ENCODE results near the gene PRDX2.

The PRDX2 gene

GRCh38 chr19:12792051-12792852, 9.3 kb downstream of the PRDX2 start:
- no peak for DNase-seq

GRCh38 chr19:12791345-12792050, 10.1 kb downstream of the PRDX2 start, which contains the start of gene JUNB:
JUNB (plus strand) TSS chr19:12791486; CDS start chr19:12791772, 286 bp downstream.
- DNase-seq, result peak; percentile 54

GRCh38 chr19:12790628-12791344, 10.8 kb downstream of the PRDX2 start:
- DNase-seq, result no peak

- peak; percentile 86 for DNase-seq
These were observed 11.5 kb downstream of the PRDX2 start for GRCh38 chr19:12789904-12790619.

- DNase-seq, result no peak
These were observed 12.3 kb downstream of the PRDX2 start for GRCh38 chr19:12789098-12789903.

- no peak for DNase-seq
These were observed 12.9 kb downstream of the PRDX2 start for GRCh38 chr19:12788682-12789097.

- DNase-seq, result no peak
These were observed 13.4 kb downstream of the PRDX2 start for GRCh38 chr19:12788042-12788681.

- no peak for DNase-seq
These were observed 14.1 kb downstream of the PRDX2 start for GRCh38 chr19:12787458-12787857.

- no peak for DNase-seq
These were observed 14.6 kb downstream of the PRDX2 start for GRCh38 chr19:12786952-12787351.

GRCh38 chr19:12786141-12786870, 15.3 kb downstream of the PRDX2 start:
- DNase-seq, result no peak

GRCh38 chr19:12785431-12786031, 16.1 kb downstream of the PRDX2 start:
- DNase-seq, result no peak

GRCh38 chr19:12784871-12785430, 16.6 kb downstream of the PRDX2 start:
- DNase-seq, result no peak

- no peak for DNase-seq
These were observed 17.2 kb downstream of the PRDX2 start for GRCh38 chr19:12784394-12784870.

GRCh38 chr19:12783849-12784393, 17.7 kb downstream of the PRDX2 start:
- DNase-seq, result no peak

- no peak for DNase-seq
These were observed 18.2 kb downstream of the PRDX2 start for GRCh38 chr19:12783291-12783848.

GRCh38 chr19:12782424-12783290, 18.9 kb downstream of the PRDX2 start:
- DNase-seq, result no peak

GRCh38 chr19:12782174-12782423, 19.5 kb downstream of the PRDX2 start:
- DNase-seq, result no peak
